IPS-18a (cell line): ENCODE measurements around the gene SAMD4B.
A peak's percentile ranks its signal among the peaks of the same experiment; 100 is the strongest.

Source experiments
- H3K27ac ChIP-seq: one replicate; pipeline ENCODE4 v1.5.1; 2013; ENCODE audit warnings: low read length
- H3K27me3 ChIP-seq: one replicate; pipeline ENCODE4 v1.6.1; 2013; ENCODE audit warnings: mild to moderate bottlenecking, low read length; ENCODE audit not compliant: control insufficient read depth, insufficient read depth
- H3K36me3 ChIP-seq: one replicate; pipeline ENCODE4 v1.6.1; 2013; ENCODE audit warnings: low read depth, low read length; ENCODE audit not compliant: control insufficient read depth
- H3K4me1 ChIP-seq: one replicate; pipeline ENCODE4 v1.6.1; 2013; ENCODE audit warnings: low read depth, low read length; ENCODE audit not compliant: control insufficient read depth
- H3K4me3 ChIP-seq: one replicate; pipeline ENCODE4 v1.5.1; 2013; ENCODE audit warnings: low read length
- H3K9ac ChIP-seq: one replicate; pipeline ENCODE4 v1.6.1; 2013; ENCODE audit warnings: mild to moderate bottlenecking, low read length, moderate library complexity
- H3K9me3 ChIP-seq: one replicate; pipeline ENCODE4 v1.6.1; 2013; ENCODE audit warnings: low read depth, low read length; ENCODE audit not compliant: control insufficient read depth

The SAMD4B gene

GRCh38 chr19:39410017-39410830 is 68.0 kb downstream of the SAMD4B start:
- Histone ChIP-seq H3K9ac (peak overlapping the region; percentile 88), H3K4me1 (peaks cover 28% of the 10 kb centered on the region), H3K9me3 (no peaks in the 10 kb centered on the region), H3K27ac (peak overlapping the region; percentile 30), H3K36me3 (no peaks in the 10 kb centered on the region), H3K4me3 (peak overlapping the region; percentile 82), H3K27me3 (peaks cover 4% of the 10 kb centered on the region)

GRCh38 chr19:39410831-39411080 is 68.5 kb downstream of the SAMD4B start:
- Histone ChIP-seq H3K9ac (peak overlapping the region; percentile 88), H3K27ac (no peak overlapping the region), H3K4me1 (peaks cover 25% of the 10 kb centered on the region), H3K4me3 (peak overlapping the region; percentile 82), H3K27me3 (no peaks in the 10 kb centered on the region), H3K9me3 (no peaks in the 10 kb centered on the region), H3K36me3 (peaks cover under 1% of the 10 kb centered on the region)

- Histone ChIP-seq H3K27ac (no peak overlapping the region), H3K36me3 (peaks cover 5% of the 10 kb centered on the region), H3K27me3 (no peaks in the 10 kb centered on the region), H3K4me1 (peaks cover 21% of the 10 kb centered on the region), H3K9ac (no peak overlapping the region), H3K4me3 (peak overlapping the region; percentile 74), H3K9me3 (no peaks in the 10 kb centered on the region)
Measured at GRCh38 chr19:39411081-39411831, 69.0 kb downstream of the SAMD4B start.

GRCh38 chr19:39411832-39412099 is 69.5 kb downstream of the SAMD4B start:
- Histone ChIP-seq H3K4me3 (peak overlapping the region; percentile 74), H3K9ac (no peak overlapping the region), H3K27me3 (no peaks in the 10 kb centered on the region), H3K9me3 (no peaks in the 10 kb centered on the region), H3K27ac (no peak overlapping the region), H3K36me3 (peaks cover 5% of the 10 kb centered on the region), H3K4me1 (peaks cover 21% of the 10 kb centered on the region)

- Histone ChIP-seq H3K27ac (peak within 1 kb of the TSS; percentile 89), H3K9me3 (no peaks in the 10 kb centered on the region), H3K9ac (peak within 1 kb of the TSS; percentile 98), H3K4me1 (peaks cover 21% of the 10 kb centered on the region), H3K27me3 (no peaks in the 10 kb centered on the region), H3K4me3 (peak within 1 kb of the TSS; percentile 99), H3K36me3 (peaks cover 10% of the 10 kb centered on the region)
Measured at GRCh38 chr19:39412100-39412866, 70.1 kb downstream of the SAMD4B start, which contains the start of gene PLEKHG2. Gene PLEKHG2 (plus strand): TSS chr19:39412669. CDS start chr19:39414087, 1,418 bp downstream.

- Histone ChIP-seq H3K27me3 (no peaks in the 10 kb centered on the region), H3K36me3 (peaks cover 16% of the 10 kb centered on the region), H3K27ac (peak overlapping the region; percentile 89), H3K9me3 (no peaks in the 10 kb centered on the region), H3K4me3 (peak overlapping the region; percentile 99), H3K9ac (peak overlapping the region; percentile 98), H3K4me1 (peaks cover 21% of the 10 kb centered on the region)
Measured at GRCh38 chr19:39412867-39413271, 70.6 kb downstream of the SAMD4B start.

GRCh38 chr19:39413272-39413910 is 71.2 kb downstream of the SAMD4B start:
- Histone ChIP-seq H3K27ac (peak overlapping the region; percentile 89), H3K9ac (peak overlapping the region; percentile 98), H3K4me1 (peaks cover 21% of the 10 kb centered on the region), H3K36me3 (peaks cover 19% of the 10 kb centered on the region), H3K4me3 (peak overlapping the region; percentile 99), H3K27me3 (no peaks in the 10 kb centered on the region), H3K9me3 (no peaks in the 10 kb centered on the region)

- Histone ChIP-seq H3K27ac (peak overlapping the region; percentile 18), H3K4me3 (peak overlapping the region; percentile 99), H3K9ac (peak overlapping the region; percentile 98), H3K9me3 (no peaks in the 10 kb centered on the region), H3K4me1 (peaks cover 21% of the 10 kb centered on the region), H3K27me3 (no peaks in the 10 kb centered on the region), H3K36me3 (peaks cover 26% of the 10 kb centered on the region)
Measured at GRCh38 chr19:39413911-39414608, 71.8 kb downstream of the SAMD4B start.

- no peak overlapping the region for H3K9ac ChIP-seq
- H3K9me3 ChIP-seq: no peaks in the 10 kb centered on the region
- H3K27ac ChIP-seq: no peak overlapping the region
- H3K4me1 ChIP-seq: peaks cover 20% of the 10 kb centered on the region
- H3K36me3 ChIP-seq: peaks cover 31% of the 10 kb centered on the region
- H3K27me3 ChIP-seq: no peaks in the 10 kb centered on the region
- peak overlapping the region; percentile 99 for H3K4me3 ChIP-seq
Measured at GRCh38 chr19:39415111-39416046, 73.2 kb downstream of the SAMD4B start.
